HEK293 (cell line): ENCODE results near the gene CREM.

ENCODE experiments used
- FEZF1 ChIP-seq: fragments of 450-650 bp; formaldehyde crosslinking; IDR thresholded peaks from 2 replicates; pipeline ENCODE4 v1.5.1; 2016; ENCODE audit warnings: missing biosample characterization, missing genetic modification characterization
- MZF1 ChIP-seq: fragments of 450-650 bp; formaldehyde crosslinking; IDR thresholded peaks from 2 replicates; pipeline ENCODE4 v1.5.1; 2017; ENCODE audit warnings: missing biosample characterization, missing genetic modification characterization, borderline replicate concordance
- SALL2 ChIP-seq: fragments of 450-650 bp; formaldehyde crosslinking; IDR thresholded peaks from 2 replicates; pipeline ENCODE4 v1.5.0; 2017; ENCODE audit warnings: missing biosample characterization, mild to moderate bottlenecking, missing genetic modification characterization, borderline replicate concordance
- ZBTB1 ChIP-seq: fragments of 450-650 bp; formaldehyde crosslinking; IDR thresholded peaks from 2 replicates; pipeline ENCODE4 v1.5.1; 2016; ENCODE audit warnings: missing biosample characterization, missing genetic modification characterization
- ZNF138 ChIP-seq: fragments of 450-650 bp; formaldehyde crosslinking; IDR thresholded peaks from 2 replicates; pipeline ENCODE4 v1.5.1; 2016; ENCODE audit warnings: missing biosample characterization, missing genetic modification characterization, borderline replicate concordance
- ZNF248 ChIP-seq: fragments of 450-650 bp; formaldehyde crosslinking; IDR thresholded peaks from 2 replicates; pipeline ENCODE4 v1.5.1; 2017; ENCODE audit warnings: missing biosample characterization, missing genetic modification characterization
- ZNF335 ChIP-seq: fragments of 450-650 bp; formaldehyde crosslinking; conservative IDR thresholded peaks from 2 replicates; pipeline ENCODE4 v1.5.1; 2016; ENCODE audit warnings: missing biosample characterization, missing genetic modification characterization
- ZNF423 ChIP-seq: fragments of 450-650 bp; formaldehyde crosslinking; IDR thresholded peaks from 2 replicates; pipeline ENCODE4 v1.5.1; 2016; ENCODE audit warnings: missing biosample characterization, missing genetic modification characterization
- ZNF473 ChIP-seq: fragments of 450-650 bp; formaldehyde crosslinking; IDR thresholded peaks from 2 replicates; pipeline ENCODE4 v1.5.1; 2017; ENCODE audit warnings: missing biosample characterization, missing genetic modification characterization
- ZNF501 ChIP-seq: fragments of 450-650 bp; formaldehyde crosslinking; IDR thresholded peaks from 2 replicates; pipeline ENCODE4 v1.5.1; 2016; ENCODE audit warnings: missing biosample characterization, missing genetic modification characterization
- ZNF561 ChIP-seq: fragments of 450-650 bp; IDR thresholded peaks from 2 replicates; pipeline ENCODE4 v1.5.1; 2018; ENCODE audit warnings: missing biosample characterization, missing genetic modification characterization, borderline replicate concordance
- ZNF654 ChIP-seq: fragments of 450-650 bp; formaldehyde crosslinking; IDR thresholded peaks from 2 replicates; pipeline ENCODE4 v1.5.1; 2016; ENCODE audit warnings: low read depth, missing biosample characterization, missing genetic modification characterization
- ZNF677 ChIP-seq: fragments of 450-650 bp; IDR thresholded peaks from 2 replicates; pipeline ENCODE4 v1.5.0; 2018; ENCODE audit warnings: missing biosample characterization, mild to moderate bottlenecking, missing genetic modification characterization, moderate library complexity
- ZNF76 ChIP-seq: fragments of 450-650 bp; formaldehyde crosslinking; IDR thresholded peaks from 2 replicates; pipeline ENCODE4; 2016; ENCODE audit warnings: low read depth, missing biosample characterization, missing genetic modification characterization, borderline replicate concordance
- ZNF768 ChIP-seq: fragments of 450-650 bp; formaldehyde crosslinking; IDR thresholded peaks from 2 replicates; pipeline ENCODE4 v1.5.1; 2018; ENCODE audit warnings: missing biosample characterization, mild to moderate bottlenecking, missing genetic modification characterization
- ZNF792 ChIP-seq: fragments of 450-650 bp; formaldehyde crosslinking; IDR thresholded peaks from 2 replicates; pipeline ENCODE4 v1.5.1; 2016; ENCODE audit warnings: missing biosample characterization, missing genetic modification characterization
- TF ChIP-seq, protein P1 (sequence below): fragments of 450-650 bp; formaldehyde crosslinking; IDR thresholded peaks from 2 replicates; pipeline ENCODE4 v1.5.1; 2016; ENCODE audit warnings: missing biosample characterization, missing genetic modification characterization
- TF ChIP-seq, protein P2 (sequence below): fragments of 450-650 bp; formaldehyde crosslinking; IDR thresholded peaks from 2 replicates; pipeline ENCODE4 v1.5.1; 2017; ENCODE audit warnings: missing biosample characterization, missing genetic modification characterization
- TF ChIP-seq, protein P3 (sequence below): fragments of 450-650 bp; formaldehyde crosslinking; IDR thresholded peaks from 2 replicates; pipeline ENCODE4 v1.5.1; 2016; ENCODE audit warnings: missing biosample characterization, missing genetic modification characterization
- TF ChIP-seq, protein P4 (sequence below): fragments of 450-650 bp; formaldehyde crosslinking; IDR thresholded peaks from 2 replicates; pipeline ENCODE4 v1.5.1; 2016; ENCODE audit warnings: missing biosample characterization, missing genetic modification characterization
- TF ChIP-seq, protein P5 (sequence below): fragments of 450-650 bp; formaldehyde crosslinking; IDR thresholded peaks from 2 replicates; pipeline ENCODE4 v1.5.1; 2016; ENCODE audit warnings: missing biosample characterization, missing genetic modification characterization
- TF ChIP-seq, protein P6 (sequence below): fragments of 450-650 bp; formaldehyde crosslinking; IDR thresholded peaks from 2 replicates; pipeline ENCODE4 v1.5.1; 2017; ENCODE audit warnings: missing biosample characterization, missing genetic modification characterization
- TF ChIP-seq, protein P7 (sequence below): fragments of 450-650 bp; formaldehyde crosslinking; IDR thresholded peaks from 2 replicates; pipeline ENCODE4 v1.5.1; 2016; ENCODE audit warnings: missing biosample characterization, missing genetic modification characterization
- TF ChIP-seq, protein P8 (sequence below): sonication (generic); formaldehyde crosslinking; IDR thresholded peaks from 2 replicates; pipeline ENCODE4 v1.8.1; 2022; ENCODE audit warnings: mild to moderate bottlenecking, moderate library complexity, missing genetic modification reagents

The CREM gene

DNA sequence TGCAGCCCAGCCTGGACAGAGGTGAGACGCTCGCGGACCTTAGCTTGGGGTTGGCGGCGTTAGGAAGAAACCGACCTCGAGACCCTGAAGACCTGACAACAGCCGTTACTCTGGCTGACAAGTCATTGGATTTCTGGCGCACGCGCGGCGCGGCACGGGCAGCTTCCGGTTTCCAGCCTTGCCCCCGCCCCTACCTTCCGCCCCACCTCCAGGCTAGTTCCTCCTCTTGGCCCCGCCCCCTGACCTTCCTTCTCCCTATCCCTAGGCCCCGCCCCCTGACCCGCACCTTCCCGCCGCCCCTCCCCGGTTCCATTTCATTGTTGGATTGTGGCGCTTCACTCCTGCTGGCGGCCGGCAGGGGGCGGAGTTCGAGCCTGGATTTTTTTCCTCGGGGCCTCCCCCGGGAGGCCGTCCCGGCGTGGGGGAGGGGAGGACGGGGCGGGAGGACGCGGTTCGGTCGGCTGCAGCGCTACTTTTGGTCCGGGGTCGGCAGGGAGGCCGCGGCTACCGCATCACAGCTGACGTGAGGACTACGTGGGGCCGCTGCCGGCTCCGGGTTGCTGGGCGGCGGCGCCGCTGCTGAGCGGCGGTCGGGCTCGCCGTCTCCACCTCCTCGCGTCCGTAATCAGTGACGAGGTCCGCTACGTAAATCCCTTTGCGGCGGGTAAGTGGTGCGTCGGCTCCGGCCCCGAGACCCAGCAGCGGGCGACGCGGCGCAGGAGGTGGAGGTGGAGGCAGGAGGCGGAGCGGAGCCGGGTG, at the start of gene CREM (continued):
- TF ChIP-seq, protein P1, sequence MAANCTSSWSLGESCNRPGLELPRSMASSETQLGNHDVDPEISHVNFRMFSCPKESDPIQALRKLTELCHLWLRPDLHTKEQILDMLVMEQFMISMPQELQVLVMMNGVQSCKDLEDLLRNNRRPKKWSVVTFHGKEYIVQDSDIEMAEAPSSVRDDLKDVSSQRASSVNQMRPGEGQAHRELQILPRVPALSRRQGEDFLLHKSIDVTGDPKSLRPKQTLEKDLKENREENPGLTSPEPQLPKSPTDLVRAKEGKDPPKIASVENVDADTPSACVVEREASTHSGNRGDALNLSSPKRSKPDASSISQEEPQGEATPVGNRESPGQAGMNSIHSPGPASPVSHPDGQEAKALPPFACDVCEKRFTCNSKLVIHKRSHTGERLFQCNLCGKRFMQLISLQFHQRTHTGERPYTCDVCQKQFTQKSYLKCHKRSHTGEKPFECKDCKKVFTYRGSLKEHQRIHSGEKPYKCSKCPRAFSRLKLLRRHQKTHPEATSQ: peak; percentile 53; the same call in 1 of the 2 replicates
- TF ChIP-seq, protein P2, sequence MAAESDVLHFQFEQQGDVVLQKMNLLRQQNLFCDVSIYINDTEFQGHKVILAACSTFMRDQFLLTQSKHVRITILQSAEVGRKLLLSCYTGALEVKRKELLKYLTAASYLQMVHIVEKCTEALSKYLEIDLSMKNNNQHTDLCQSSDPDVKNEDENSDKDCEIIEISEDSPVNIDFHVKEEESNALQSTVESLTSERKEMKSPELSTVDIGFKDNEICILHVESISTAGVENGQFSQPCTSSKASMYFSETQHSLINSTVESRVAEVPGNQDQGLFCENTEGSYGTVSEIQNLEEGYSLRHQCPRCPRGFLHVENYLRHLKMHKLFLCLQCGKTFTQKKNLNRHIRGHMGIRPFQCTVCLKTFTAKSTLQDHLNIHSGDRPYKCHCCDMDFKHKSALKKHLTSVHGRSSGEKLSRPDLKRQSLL (tag by site-specific recombination): peak; percentile 84; the same call in 1 of the 2 replicates
- TF ChIP-seq ZNF561 (tag by site-specific recombination): peak; percentile 74
- TF ChIP-seq ZNF335: no peak
- no peak for TF ChIP-seq FEZF1
- TF ChIP-seq, protein P3, sequence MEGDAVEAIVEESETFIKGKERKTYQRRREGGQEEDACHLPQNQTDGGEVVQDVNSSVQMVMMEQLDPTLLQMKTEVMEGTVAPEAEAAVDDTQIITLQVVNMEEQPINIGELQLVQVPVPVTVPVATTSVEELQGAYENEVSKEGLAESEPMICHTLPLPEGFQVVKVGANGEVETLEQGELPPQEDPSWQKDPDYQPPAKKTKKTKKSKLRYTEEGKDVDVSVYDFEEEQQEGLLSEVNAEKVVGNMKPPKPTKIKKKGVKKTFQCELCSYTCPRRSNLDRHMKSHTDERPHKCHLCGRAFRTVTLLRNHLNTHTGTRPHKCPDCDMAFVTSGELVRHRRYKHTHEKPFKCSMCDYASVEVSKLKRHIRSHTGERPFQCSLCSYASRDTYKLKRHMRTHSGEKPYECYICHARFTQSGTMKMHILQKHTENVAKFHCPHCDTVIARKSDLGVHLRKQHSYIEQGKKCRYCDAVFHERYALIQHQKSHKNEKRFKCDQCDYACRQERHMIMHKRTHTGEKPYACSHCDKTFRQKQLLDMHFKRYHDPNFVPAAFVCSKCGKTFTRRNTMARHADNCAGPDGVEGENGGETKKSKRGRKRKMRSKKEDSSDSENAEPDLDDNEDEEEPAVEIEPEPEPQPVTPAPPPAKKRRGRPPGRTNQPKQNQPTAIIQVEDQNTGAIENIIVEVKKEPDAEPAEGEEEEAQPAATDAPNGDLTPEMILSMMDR: peak; percentile 89
- no peak for TF ChIP-seq ZNF138 (tag by site-specific recombination)
- no peak for TF ChIP-seq ZNF792 (tag by site-specific recombination)
- TF ChIP-seq MZF1: no peak
- peak; percentile 50 for TF ChIP-seq ZNF654
- no peak for TF ChIP-seq ZNF677 (tag by site-specific recombination)
- TF ChIP-seq, protein P4, sequence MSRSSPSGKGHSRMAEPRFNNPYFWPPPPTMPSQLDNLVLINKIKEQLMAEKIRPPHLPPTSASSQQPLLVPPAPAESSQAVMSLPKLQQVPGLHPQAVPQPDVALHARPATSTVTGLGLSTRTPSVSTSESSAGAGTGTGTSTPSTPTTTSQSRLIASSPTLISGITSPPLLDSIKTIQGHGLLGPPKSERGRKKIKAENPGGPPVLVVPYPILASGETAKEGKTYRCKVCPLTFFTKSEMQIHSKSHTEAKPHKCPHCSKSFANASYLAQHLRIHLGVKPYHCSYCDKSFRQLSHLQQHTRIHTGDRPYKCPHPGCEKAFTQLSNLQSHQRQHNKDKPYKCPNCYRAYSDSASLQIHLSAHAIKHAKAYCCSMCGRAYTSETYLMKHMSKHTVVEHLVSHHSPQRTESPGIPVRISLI (tag by site-specific recombination): peak; percentile 99
- TF ChIP-seq ZNF473 (tag by site-specific recombination): no peak
- TF ChIP-seq, protein P5, sequence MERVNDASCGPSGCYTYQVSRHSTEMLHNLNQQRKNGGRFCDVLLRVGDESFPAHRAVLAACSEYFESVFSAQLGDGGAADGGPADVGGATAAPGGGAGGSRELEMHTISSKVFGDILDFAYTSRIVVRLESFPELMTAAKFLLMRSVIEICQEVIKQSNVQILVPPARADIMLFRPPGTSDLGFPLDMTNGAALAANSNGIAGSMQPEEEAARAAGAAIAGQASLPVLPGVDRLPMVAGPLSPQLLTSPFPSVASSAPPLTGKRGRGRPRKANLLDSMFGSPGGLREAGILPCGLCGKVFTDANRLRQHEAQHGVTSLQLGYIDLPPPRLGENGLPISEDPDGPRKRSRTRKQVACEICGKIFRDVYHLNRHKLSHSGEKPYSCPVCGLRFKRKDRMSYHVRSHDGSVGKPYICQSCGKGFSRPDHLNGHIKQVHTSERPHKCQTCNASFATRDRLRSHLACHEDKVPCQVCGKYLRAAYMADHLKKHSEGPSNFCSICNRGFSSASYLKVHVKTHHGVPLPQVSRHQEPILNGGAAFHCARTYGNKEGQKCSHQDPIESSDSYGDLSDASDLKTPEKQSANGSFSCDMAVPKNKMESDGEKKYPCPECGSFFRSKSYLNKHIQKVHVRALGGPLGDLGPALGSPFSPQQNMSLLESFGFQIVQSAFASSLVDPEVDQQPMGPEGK (tag by site-specific recombination): peak; percentile 95
- TF ChIP-seq ZNF76 (tag by site-specific recombination): peak; percentile 60
- peak; percentile 87 for TF ChIP-seq ZNF501 (tag by site-specific recombination)
- TF ChIP-seq ZNF423 (tag by site-specific recombination): peak; percentile 86
- TF ChIP-seq ZBTB1 (tag by site-specific recombination): no peak
- no peak for TF ChIP-seq SALL2 (tag by site-specific recombination)
- TF ChIP-seq, protein P6, sequence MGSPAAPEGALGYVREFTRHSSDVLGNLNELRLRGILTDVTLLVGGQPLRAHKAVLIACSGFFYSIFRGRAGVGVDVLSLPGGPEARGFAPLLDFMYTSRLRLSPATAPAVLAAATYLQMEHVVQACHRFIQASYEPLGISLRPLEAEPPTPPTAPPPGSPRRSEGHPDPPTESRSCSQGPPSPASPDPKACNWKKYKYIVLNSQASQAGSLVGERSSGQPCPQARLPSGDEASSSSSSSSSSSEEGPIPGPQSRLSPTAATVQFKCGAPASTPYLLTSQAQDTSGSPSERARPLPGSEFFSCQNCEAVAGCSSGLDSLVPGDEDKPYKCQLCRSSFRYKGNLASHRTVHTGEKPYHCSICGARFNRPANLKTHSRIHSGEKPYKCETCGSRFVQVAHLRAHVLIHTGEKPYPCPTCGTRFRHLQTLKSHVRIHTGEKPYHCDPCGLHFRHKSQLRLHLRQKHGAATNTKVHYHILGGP (tag by site-specific recombination): no peak
- no peak for TF ChIP-seq ZNF768 (tag by site-specific recombination)
- TF ChIP-seq, protein P7, sequence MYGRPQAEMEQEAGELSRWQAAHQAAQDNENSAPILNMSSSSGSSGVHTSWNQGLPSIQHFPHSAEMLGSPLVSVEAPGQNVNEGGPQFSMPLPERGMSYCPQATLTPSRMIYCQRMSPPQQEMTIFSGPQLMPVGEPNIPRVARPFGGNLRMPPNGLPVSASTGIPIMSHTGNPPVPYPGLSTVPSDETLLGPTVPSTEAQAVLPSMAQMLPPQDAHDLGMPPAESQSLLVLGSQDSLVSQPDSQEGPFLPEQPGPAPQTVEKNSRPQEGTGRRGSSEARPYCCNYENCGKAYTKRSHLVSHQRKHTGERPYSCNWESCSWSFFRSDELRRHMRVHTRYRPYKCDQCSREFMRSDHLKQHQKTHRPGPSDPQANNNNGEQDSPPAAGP (tag by site-specific recombination): peak; percentile 73
- TF ChIP-seq, protein P8, sequence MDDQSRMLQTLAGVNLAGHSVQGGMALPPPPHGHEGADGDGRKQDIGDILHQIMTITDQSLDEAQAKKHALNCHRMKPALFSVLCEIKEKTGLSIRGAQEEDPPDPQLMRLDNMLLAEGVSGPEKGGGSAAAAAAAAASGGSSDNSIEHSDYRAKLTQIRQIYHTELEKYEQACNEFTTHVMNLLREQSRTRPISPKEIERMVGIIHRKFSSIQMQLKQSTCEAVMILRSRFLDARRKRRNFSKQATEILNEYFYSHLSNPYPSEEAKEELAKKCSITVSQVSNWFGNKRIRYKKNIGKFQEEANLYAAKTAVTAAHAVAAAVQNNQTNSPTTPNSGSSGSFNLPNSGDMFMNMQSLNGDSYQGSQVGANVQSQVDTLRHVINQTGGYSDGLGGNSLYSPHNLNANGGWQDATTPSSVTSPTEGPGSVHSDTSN (CRISPR knock-in tag): no peak; the same call in 1 of the 2 replicates
- no peak for TF ChIP-seq ZNF248 (tag by site-specific recombination)
